Body of pancreas (tissue), 4 donors: ENCODE measurements around the gene PRR14.

Experiments
- CTCF ChIP-seq, 7 experiments: fragments of 450-650 bp in 4 of 7; fragments of 200-600 bp in 3 of 7; sonication (generic) in 3 of 7; IDR thresholded peaks; one replicate each; pipeline ENCODE4 v1.5.1; 2016 to 2019; ENCODE audit warnings: antibody characterized with exemption in 7 of 7
- POLR2A ChIP-seq, 3 donors: fragments of 450-650 bp; IDR thresholded peaks; one replicate each; pipeline ENCODE4 v1.6.1; 2016; ENCODE audit warnings: antibody characterized with exemption in 3 of 3, mild to moderate bottlenecking in 2 of 3

- no peak for TF ChIP-seq CTCF (IDR thresholded peaks at IDR 0.05)
- TF ChIP-seq POLR2A (IDR thresholded peaks at IDR 0.05) = no peak
Observed at GRCh38 chr16:30678586-30678970, 27.8 kb downstream of the PRR14 start.
